ENCODE data around the gene IBA57.

Gene IBA57

GRCh38 chr1:228139931-228140723, 25.5 kb upstream of the IBA57 start, which contains the start of gene GUK1:
GUK1 (plus strand) TSS chr1:228140279; CDS start chr1:228140303, 24 bp downstream.
- peak; percentile 100 for DNase-seq (ENCODE audit: low read depth, low spot score)
- in situ Hi-C loops (cut with HindIII; ENCODE audit: low sequenced_read_pairs), result no loop called here
- peak within 1 kb of the TSS; percentile 84 for H3K4me3 ChIP-seq (ENCODE audit: low read depth, low read length)
- TF ChIP-seq CTCF (IDR thresholded peaks at IDR 0.05; ENCODE audit: low read depth, low read length), result no peak

DNA sequence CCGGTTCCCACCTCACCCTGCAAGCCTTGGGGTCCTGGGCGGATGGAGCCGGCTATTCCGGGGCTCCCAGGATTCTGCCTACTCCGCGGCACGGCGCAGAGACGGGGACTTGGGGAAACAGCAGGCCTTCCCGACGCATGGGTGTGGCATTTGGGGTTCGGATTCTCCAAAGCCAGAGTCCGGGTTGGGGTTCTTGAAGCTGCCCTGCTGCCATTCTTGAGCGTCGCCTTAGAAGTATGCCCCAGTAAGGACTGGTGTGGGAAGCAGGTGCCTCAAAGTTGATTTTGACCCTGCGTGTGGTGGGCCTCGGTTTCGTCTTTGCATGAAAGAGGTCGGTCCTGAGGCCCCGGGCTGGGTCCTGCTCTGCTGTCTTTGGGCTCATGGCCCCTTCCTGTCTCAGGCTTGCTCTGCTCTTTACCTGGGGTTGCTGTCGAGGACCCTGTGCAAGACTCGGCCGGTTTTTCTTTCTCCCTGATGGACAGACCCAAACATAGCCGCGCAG, 24.8 kb upstream of the IBA57 start:
- TF ChIP-seq CTCF (IDR thresholded peaks at IDR 0.05; ENCODE audit: low read depth, low read length), result no peak
- DNase-seq (ENCODE audit: low read depth, low spot score), result peak; percentile 8
- in situ Hi-C loops (cut with HindIII; ENCODE audit: low sequenced_read_pairs), result no loop called here
- peak overlapping the region; percentile 84 for H3K4me3 ChIP-seq (ENCODE audit: low read depth, low read length)

GRCh38 chr1:228141226-228142044, 24.2 kb upstream of the IBA57 start:
- peak; percentile 24 for DNase-seq (ENCODE audit: low read depth, low spot score)
- in situ Hi-C loops (cut with HindIII; ENCODE audit: low sequenced_read_pairs), result no loop called here
- peak overlapping the region; percentile 84 for H3K4me3 ChIP-seq (ENCODE audit: low read depth, low read length)
- no peak for TF ChIP-seq CTCF (IDR thresholded peaks at IDR 0.05; ENCODE audit: low read depth, low read length)

GRCh38 chr1:228142155-228142691, 23.4 kb upstream of the IBA57 start:
- in situ Hi-C loops (cut with HindIII; ENCODE audit: low sequenced_read_pairs), result no loop called here

DNA sequence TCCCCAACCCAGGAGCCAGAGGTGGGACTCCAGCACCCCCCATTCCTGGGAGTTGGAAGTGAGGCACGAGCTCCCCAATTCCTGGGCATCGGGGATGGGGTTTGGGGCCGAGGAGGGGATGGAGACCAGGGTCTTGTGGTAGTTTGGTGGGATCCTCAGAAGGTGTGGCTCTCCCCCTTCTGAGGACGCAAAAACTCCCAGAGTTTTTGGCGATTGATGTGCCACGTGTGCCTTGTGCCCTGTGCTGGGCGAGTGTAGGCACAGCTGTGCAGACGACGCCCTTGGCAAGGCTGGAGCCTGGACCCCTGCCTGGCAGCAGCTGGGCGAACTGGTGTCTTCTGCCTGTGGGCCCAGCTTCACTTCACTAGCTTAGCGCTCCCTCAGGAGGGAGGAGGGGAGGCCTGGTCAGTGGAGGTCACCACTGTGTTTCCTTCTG, 22.9 kb upstream of the IBA57 start:
- in situ Hi-C loops (cut with HindIII; ENCODE audit: low sequenced_read_pairs), result no loop called here
- no peak for DNase-seq (ENCODE audit: low read depth, low spot score)
- no peak for TF ChIP-seq CTCF (IDR thresholded peaks at IDR 0.05; ENCODE audit: low read depth, low read length)
- no peak overlapping the region for H3K4me3 ChIP-seq (ENCODE audit: low read depth, low read length)

More at GRCh38 chr1:228142155-228142691, 23.4 kb upstream of the IBA57 start:
- DNase-seq (ENCODE audit: low read depth, low spot score), result no peak
- no peak overlapping the region for H3K4me3 ChIP-seq (ENCODE audit: low read depth, low read length)
- no peak for TF ChIP-seq CTCF (IDR thresholded peaks at IDR 0.05; ENCODE audit: low read depth, low read length)

GRCh38 chr1:228143480-228144192, 22.0 kb upstream of the IBA57 start:
- in situ Hi-C loops (cut with HindIII; ENCODE audit: low sequenced_read_pairs), result no loop called here
- no peak overlapping the region for H3K4me3 ChIP-seq (ENCODE audit: low read depth, low read length)
- DNase-seq (ENCODE audit: low read depth, low spot score), result no peak
- no peak for TF ChIP-seq CTCF (IDR thresholded peaks at IDR 0.05; ENCODE audit: low read depth, low read length)

Data from astrocyte of the spinal cord (primary cell).